ENCODE measurements around the gene PDZD4.
"Not testable (repeated sequence)": the region's sequence is repeated elsewhere in the genome, so short reads cannot be mapped to it uniquely, and the experiment has no call there.

PDZD4 gene

GRCh38 chrX:153844509-153845082, 14.3 kb upstream of the PDZD4 start:
- no peak for DNase-seq (ENCODE audit: low read depth in 2 of 2)

GRCh38 chrX:153836921-153837320, 6.6 kb upstream of the PDZD4 start:
- DNase-seq (ENCODE audit: low read depth in 2 of 2) = no peak

GRCh38 chrX:153832728-153833127, 2.4 kb upstream of the PDZD4 start:
- no peak for DNase-seq (ENCODE audit: low read depth in 2 of 2)

- no peak for DNase-seq (ENCODE audit: low read depth in 2 of 2)
These were observed 1.2 kb upstream of the PDZD4 start for GRCh38 chrX:153831429-153832150.

- DNase-seq (ENCODE audit: low read depth in 2 of 2) = no peak
These were observed 490 bp upstream of the PDZD4 start for GRCh38 chrX:153830640-153831428.

GRCh38 chrX:153829549-153829798, 870 bp downstream of the PDZD4 start:
- DNase-seq (ENCODE audit: low read depth in 2 of 2) = no peak

- no peak for DNase-seq (ENCODE audit: low read depth in 2 of 2)
These were observed 1.4 kb downstream of the PDZD4 start for GRCh38 chrX:153828723-153829548.

GRCh38 chrX:153828308-153828707, 2.0 kb downstream of the PDZD4 start:
- no peak for DNase-seq (ENCODE audit: low read depth in 2 of 2)

- DNase-seq (ENCODE audit: low read depth in 2 of 2) = no peak
These were observed 2.4 kb downstream of the PDZD4 start for GRCh38 chrX:153827903-153828302.

GRCh38 chrX:153827016-153827415, 3.3 kb downstream of the PDZD4 start:
- no peak for DNase-seq (ENCODE audit: low read depth in 2 of 2)

- DNase-seq (ENCODE audit: low read depth in 2 of 2) = no peak
These were observed 5.3 kb downstream of the PDZD4 start for GRCh38 chrX:153825042-153825441.

- no peak for DNase-seq (ENCODE audit: low read depth in 2 of 2)
These were observed 6.0 kb downstream of the PDZD4 start for GRCh38 chrX:153824348-153824747.

GRCh38 chrX:153821066-153821465, 9.3 kb downstream of the PDZD4 start:
- no peak for DNase-seq (ENCODE audit: low read depth in 2 of 2)

GRCh38 chrX:153820601-153821000, 9.7 kb downstream of the PDZD4 start:
- no peak for DNase-seq (ENCODE audit: low read depth in 2 of 2)

GRCh38 chrX:153819384-153820040, 10.8 kb downstream of the PDZD4 start:
- no peak for DNase-seq (ENCODE audit: low read depth in 2 of 2)

- DNase-seq (ENCODE audit: low read depth in 2 of 2) = no peak
These were observed 11.6 kb downstream of the PDZD4 start for GRCh38 chrX:153818571-153819383.

- DNase-seq (ENCODE audit: low read depth in 2 of 2) = not testable (repeated sequence)
These were observed 12.3 kb downstream of the PDZD4 start for GRCh38 chrX:153818064-153818463.

- DNase-seq (ENCODE audit: low read depth in 2 of 2) = no peak
These were observed 13.3 kb downstream of the PDZD4 start for GRCh38 chrX:153816831-153817690.

- DNase-seq (ENCODE audit: low read depth in 2 of 2) = no peak
These were observed 15.6 kb downstream of the PDZD4 start for GRCh38 chrX:153814591-153815315.

Data from fibroblast of skin of left biceps (primary cell).